Hindlimb muscle (tissue), 1 donor: ENCODE data around the gene VEGFA. TPM values are rescaled to one million over a fixed set of nuclear protein-coding genes. Genes with fewer than 3 reads are reported as not detected.

Experiments
- DNase-seq: peaks from one replicate; pipeline ENCODE4 v3.0.0-alpha.2; 2013
- polyA plus RNA-seq: library from polyadenylated mRNA; unstranded; fragments of 120-200 nt; gene quantifications from one replicate; pipeline ENCODE4 v1.2.1, GENCODE V29; 2013; ENCODE audit not compliant: insufficient read length

VEGFA gene
- polyA plus RNA-seq, 1 donor = 86.4 TPM

DNA sequence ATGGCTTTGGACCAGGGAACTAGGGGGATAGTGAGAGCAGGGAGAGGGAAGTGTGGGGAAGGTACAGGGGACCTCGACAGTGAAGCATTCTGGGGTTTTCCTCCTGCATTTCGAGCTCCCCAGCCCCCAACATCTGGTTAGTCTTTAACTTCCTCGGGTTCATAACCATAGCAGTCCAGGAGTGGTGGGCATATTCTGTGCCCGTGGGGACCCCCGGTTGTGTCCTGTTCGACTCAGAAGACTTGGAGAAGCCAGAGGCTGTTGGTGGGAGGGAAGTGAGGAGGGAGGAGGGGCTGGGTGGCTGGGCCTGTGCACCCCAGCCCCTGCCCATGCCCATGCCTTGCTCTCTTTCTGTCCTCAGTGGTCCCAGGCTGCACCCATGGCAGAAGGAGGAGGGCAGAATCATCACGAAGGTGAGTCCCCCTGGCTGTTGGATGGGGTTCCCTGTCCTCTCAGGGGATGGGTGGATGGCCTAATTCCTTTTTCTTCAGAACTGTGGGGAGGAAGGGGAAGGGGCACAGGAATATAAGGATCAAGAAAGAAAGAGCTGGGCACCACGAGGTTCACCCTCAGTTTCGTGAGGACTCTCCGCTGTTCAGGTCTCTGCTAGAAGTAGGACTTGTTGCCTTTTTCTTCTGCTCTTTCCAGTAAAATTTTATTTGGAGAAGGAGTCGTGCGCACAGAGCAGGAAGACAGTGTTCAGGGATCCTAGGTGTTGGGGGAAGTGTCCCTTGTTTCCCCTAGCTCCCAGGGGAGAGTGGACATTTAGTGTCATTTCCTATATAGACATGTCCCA is 4.2 kb downstream of the VEGFA start:
- DNase-seq = no peak

DNA sequence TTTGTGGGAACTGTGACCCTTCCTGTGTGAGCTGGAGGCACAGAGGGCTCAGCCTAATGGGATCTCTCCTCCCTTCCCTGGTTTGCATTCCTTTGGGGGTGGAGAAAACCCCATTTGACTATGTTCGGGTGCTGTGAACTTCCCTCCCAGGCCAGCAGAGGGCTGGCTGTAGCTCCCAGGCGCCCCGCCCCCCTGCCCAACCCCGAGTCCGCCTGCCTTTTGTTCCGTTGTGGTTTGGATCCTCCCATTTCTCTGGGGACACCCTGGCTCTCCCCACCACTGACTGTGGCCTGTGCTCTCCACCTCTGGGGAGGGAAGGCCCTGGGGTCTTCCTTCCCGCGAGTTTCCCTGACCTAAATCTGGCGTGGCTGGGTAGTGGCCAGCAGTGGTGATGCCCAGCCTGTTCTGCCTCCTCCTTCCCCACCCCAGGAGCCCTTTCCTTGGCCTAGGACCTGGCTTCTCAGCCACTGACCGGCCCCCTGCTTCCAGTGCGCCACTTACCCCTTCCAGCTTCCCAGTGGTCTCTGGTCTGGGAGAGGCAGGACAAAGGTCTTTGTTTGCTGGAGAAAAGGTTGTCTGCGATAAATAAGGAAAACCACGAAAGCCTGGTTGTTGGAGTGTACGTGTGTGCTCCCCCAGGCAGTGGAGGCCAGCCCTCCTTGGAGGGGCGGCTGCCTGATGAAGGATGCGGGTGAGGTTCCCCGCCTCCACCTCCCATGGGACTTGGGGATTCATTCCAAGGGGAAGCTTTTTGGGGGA is 4.9 kb downstream of the VEGFA start:
- DNase-seq = peak; percentile 67

DNA sequence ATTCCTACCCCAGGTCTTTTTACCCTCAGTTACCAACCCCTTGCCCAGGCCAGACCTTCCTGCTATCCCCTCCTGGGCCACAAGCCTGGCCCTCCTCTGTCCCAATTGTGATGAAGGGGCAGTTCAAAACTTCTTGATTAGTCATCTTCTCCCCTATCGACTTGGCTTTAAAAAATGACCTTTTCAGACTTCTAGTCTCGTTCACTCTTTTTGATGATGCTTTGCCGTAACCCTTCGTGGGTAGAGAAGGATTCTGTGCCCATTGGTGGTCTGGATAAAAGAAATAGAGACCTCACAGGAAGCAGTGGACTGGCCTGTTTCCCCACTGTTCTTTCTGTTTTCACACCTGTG is 5.5 kb downstream of the VEGFA start:
- no peak for DNase-seq

DNA sequence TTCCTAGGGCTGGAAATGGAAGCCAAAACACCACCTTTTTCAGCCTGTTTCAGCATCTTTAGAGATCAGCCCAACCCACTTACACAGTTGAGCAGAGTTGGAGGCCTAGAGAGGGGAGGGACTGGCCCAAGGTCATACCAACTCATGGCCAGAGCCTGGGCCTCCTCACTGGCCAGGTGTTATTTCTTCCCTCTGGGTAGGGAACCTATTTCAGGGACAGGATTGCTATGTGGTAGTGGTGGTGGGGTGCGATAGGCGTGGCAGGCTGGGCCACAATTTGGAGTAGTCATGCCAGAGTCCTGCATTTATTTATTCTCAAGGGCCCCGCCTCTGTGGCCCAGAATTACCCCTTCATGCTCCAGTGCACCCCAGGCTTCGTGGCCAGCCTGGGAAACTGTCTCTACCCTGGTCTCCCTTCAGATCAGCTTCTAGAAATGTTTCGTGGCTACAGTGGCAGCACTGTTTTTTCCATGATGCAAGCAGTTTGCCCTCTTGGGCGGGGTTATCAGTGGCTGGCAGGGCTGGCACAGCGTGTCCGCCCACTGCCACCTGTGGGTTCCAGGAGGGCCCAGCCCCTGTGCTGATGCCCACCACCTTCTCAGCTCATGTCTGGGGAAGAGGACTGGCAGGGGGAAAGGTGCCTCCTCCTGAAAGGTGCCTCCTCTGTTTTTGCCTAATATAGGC is 6.2 kb downstream of the VEGFA start:
- no peak for DNase-seq

DNA sequence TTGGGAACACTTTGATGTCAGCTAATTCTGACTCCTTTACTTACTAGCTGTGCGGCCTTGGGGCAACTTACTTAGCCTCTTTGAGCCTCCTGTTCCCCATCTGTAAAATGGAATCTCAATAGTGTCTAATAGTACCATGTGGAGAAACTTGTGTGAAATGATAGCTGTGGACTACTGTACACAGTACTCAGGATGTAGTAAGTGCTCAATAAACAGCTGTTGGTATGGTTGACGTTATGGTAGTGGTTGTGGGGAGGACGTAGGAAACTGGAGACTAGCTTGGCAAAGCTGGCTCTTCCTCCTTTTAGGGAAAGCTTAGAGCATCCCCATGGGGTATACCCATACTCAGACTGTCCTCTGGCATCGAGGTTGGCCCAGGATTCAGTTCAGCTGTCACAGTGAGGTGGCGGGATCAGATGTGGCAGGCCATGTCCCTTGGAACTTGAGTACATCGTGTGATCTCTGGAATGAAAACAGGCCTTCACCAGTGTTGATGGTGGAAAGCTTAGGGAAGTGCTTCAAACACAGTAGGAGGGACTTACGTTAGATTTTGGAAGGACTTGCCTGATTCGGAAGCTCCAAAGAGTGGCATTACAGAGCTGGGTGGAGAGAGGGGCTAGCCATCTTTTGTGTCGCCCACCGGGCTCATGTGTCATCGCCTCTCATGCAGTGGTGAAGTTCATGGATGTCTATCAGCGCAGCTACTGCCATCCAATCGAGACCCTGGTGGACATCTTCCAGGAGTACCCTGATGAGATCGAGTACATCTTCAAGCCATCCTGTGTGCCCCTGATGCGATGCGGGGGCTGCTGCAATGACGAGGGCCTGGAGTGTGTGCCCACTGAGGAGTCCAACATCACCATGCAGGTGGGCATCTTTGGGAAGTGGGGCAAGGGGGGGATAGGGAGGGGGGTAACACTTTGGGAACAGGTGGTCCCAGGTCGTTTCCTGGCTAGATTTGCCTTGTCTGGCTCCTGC is 7.1 kb downstream of the VEGFA start:
- DNase-seq = no peak

DNA sequence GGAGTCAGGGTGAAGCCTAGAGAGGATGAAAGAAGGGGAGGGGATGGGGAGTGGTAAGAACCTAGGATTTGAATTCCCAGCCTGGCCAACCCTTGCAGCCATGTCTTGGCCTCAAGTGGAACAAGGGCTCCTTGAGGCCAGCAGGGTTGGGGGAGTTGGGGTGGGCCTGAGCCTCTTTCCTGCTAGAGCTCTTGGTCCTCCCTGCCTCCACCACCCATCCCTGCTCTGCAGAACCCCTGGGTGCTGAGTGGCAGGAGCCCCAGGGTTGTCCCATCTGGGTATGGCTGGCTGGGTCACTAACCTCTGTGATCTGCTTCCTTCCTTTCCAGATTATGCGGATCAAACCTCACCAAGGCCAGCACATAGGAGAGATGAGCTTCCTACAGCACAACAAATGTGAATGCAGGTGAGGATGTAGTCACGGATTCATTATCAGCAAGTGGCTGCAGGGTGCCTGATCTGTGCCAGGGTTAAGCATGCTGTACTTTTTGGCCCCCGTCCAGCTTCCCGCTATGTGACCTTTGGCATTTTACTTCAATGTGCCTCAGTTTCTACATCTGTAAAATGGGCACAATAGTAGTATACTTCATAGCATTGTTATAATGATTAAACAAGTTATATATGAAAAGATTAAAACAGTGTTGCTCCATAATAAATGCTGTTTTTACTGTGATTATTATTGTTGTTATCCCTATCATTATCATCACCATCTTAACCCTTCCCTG is 8.3 kb downstream of the VEGFA start:
- no peak for DNase-seq

DNA sequence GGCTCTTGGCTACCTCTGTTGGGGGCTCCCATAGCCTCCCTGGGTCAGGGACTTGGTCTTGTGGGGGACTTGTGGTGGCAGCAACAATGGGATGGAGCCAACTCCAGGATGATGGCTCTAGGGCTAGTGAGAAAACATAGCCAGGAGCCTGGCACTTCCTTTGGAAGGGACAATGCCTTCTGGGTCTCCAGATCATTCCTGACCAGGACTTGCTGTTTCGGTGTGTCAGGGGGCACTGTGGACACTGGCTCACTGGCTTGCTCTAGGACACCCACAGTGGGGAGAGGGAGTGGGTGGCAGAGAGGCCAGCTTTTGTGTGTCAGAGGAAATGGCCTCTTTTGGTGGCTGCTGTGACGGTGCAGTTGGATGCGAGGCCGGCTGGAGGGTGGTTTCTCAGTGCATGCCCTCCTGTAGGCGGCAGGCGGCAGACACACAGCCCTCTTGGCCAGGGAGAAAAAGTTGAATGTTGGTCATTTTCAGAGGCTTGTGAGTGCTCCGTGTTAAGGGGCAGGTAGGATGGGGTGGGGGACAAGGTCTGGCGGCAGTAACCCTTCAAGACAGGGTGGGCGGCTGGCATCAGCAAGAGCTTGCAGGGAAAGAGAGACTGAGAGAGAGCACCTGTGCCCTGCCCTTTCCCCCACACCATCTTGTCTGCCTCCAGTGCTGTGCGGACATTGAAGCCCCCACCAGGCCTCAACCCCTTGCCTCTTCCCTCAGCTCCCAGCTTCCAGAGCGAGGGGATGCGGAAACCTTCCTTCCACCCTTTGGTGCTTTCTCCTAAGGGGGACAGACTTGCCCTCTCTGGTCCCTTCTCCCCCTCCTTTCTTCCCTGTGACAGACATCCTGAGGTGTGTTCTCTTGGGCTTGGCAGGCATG is 9.2 kb downstream of the VEGFA start:
- DNase-seq = no peak

DNA sequence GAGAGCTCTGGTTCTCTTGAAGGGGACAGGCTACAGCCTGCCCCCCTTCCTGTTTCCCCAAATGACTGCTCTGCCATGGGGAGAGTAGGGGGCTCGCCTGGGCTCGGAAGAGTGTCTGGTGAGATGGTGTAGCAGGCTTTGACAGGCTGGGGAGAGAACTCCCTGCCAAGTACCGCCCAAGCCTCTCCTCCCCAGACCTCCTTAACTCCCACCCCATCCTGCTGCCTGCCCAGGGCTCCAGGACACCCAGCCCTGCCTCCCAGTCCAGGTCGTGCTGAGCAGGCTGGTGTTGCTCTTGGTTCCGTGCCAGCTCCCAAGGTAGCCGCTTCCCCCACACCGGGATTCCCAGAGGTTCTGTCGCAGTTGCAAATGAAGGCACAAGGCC is 9.8 kb downstream of the VEGFA start:
- no peak for DNase-seq

DNA sequence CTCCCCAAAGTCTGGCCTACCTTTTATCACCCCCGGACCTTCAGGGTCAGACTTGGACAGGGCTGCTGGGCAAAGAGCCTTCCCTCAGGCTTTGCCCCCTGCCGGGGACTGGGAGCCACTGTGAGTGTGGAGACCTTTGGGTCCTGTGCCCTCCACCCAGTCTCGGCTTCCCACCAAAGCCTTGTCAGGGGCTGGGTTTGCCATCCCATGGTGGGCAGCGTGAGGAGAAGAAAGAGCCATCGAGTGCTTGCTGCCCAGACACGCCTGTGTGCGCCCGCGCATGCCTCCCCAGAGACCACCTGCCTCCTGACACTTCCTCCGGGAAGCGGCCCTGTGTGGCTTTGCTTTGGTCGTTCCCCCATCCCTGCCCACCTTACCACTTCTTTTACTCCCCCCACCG is 10.3 kb downstream of the VEGFA start:
- DNase-seq = no peak

DNA sequence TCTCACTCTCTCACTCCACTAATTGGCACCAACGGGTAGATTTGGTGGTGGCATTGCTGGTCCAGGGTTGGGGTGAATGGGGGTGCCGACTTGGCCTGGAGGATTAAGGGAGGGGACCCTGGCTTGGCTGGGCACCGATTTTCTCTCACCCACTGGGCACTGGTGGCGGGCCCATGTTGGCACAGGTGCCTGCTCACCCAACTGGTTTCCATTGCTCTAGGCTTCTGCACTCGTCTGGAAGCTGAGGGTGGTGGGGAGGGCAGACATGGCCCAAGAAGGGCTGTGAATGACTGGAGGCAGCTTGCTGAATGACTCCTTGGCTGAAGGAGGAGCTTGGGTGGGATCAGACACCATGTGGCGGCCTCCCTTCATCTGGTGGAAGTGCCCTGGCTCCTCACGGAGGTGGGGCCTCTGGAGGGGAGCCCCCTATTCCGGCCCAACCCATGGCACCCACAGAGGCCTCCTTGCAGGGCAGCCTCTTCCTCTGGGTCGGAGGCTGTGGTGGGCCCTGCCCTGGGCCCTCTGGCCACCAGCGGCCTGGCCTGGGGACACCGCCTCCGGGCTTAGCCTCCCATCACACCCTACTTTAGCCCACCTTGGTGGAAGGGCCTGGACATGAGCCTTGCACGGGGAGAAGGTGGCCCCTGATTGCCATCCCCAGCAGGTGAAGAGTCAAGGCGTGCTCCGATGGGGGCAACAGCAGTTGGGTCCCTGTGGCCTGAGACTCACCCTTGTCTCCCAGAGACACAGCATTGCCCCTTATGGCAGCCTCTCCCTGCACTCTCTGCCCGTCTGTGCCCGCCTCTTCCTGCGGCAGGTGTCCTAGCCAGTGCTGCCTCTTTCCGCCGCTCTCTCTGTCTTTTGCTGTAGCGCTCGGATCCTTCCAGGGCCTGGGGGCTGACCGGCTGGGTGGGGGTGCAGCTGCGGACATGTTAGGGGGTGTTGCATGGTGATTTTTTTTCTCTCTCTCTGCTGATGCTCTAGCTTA is 11.2 kb downstream of the VEGFA start:
- DNase-seq = no peak

DNA sequence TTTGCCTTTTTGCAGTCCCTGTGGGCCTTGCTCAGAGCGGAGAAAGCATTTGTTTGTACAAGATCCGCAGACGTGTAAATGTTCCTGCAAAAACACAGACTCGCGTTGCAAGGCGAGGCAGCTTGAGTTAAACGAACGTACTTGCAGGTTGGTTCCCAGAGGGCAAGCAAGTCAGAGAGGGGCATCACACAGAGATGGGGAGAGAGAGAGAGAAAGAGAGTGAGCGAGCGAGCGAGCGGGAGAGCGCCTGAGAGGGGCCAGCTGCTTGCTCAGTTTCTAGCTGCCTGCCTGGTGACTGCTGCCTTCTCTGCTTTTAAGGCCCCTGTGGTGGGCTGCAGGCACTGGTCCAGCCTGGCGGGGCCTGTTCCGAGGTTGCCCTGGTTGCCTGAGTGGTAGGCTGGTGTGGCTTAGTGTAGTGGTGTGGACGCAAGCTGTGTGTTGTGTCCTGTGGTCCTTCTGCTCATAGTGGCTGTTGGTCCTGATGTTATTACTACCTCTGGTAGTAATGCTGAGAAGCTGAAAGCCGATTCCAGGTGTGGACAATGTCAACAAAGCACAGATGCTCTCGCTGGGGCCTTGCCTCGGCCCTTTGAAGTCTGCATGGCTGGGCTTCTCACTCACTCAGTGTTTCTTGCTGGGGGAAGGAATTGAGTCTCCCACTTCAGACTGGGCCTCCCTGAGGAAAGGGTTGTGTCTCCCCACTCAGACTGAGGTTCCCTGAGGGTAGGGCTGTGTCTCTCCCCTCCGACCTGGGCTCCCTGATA is 12.1 kb downstream of the VEGFA start:
- no peak for DNase-seq

DNA sequence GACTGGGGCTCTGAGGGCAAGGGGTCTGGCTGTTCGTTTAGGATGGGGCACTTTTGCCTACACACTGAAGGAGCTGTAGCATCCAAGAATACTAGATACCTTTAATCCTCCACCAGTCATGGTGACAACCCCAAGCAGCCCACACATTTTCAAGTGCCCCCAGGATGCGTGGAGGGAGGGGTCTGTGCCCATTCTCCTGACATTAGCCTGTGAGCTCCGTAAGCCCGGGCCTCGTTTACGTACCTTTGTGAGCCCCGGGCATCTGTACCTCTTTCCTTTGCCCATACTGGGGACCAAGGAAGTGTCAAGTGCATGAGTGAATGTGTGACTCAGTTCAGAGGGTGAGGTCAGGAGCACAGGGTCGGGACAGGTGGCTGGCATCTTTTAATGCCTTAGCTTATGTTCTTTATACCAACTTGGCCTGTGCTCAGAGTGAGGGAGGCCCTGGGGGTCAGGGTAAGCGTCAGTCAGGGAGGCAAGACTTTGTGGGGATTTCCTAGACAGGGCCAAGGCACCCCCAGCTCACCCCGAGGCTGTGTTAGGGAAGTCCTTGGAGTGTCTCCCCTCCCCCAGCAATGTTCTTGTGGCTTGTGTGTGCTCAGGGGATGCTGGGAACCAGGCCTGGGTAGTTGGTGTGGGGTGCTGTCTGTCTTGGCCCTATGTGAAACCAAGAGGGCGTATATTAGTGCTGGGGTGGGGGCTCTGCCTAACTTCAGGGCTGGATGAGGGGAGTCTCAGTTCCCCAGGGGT is 12.9 kb downstream of the VEGFA start:
- DNase-seq = no peak

DNA sequence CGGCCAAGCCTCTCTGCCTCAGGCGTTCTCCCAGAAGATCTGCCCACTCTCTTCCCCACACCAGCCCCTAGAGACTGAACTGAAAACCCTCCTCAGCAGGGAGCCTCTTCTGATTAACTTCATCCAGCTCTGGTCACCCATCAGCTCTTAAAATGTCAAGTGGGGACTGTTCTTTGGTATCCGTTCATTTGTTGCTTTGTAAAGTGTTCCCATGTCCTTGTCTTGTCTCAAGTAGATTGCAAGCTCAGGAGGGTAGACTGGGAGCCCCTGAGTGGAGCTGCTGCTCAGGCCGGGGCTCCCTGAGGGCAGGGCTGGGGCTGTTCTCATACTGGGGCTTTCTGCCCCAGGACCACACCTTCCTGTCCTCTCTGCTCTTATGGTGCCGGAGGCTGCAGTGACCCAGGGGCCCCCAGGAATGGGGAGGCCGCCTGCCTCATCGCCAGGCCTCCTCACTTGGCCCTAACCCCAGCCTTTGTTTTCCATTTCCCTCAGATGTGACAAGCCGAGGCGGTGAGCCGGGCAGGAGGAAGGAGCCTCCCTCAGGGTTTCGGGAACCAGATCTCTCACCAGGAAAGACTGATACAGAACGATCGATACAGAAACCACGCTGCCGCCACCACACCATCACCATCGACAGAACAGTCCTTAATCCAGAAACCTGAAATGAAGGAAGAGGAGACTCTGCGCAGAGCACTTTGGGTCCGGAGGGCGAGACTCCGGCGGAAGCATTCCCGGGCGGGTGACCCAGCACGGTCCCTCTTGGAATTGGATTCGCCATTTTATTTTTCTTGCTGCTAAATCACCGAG is 14.2 kb downstream of the VEGFA start:
- DNase-seq = no peak

DNA sequence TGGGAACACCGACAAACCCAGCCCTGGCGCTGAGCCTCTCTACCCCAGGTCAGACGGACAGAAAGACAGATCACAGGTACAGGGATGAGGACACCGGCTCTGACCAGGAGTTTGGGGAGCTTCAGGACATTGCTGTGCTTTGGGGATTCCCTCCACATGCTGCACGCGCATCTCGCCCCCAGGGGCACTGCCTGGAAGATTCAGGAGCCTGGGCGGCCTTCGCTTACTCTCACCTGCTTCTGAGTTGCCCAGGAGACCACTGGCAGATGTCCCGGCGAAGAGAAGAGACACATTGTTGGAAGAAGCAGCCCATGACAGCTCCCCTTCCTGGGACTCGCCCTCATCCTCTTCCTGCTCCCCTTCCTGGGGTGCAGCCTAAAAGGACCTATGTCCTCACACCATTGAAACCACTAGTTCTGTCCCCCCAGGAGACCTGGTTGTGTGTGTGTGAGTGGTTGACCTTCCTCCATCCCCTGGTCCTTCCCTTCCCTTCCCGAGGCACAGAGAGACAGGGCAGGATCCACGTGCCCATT is 15.3 kb downstream of the VEGFA start:
- DNase-seq = no peak

DNA sequence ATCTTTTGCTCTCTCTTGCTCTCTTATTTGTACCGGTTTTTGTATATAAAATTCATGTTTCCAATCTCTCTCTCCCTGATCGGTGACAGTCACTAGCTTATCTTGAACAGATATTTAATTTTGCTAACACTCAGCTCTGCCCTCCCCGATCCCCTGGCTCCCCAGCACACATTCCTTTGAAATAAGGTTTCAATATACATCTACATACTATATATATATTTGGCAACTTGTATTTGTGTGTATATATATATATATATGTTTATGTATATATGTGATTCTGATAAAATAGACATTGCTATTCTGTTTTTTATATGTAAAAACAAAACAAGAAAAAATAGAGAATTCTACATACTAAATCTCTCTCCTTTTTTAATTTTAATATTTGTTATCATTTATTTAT is 15.9 kb downstream of the VEGFA start:
- DNase-seq = no peak

DNA sequence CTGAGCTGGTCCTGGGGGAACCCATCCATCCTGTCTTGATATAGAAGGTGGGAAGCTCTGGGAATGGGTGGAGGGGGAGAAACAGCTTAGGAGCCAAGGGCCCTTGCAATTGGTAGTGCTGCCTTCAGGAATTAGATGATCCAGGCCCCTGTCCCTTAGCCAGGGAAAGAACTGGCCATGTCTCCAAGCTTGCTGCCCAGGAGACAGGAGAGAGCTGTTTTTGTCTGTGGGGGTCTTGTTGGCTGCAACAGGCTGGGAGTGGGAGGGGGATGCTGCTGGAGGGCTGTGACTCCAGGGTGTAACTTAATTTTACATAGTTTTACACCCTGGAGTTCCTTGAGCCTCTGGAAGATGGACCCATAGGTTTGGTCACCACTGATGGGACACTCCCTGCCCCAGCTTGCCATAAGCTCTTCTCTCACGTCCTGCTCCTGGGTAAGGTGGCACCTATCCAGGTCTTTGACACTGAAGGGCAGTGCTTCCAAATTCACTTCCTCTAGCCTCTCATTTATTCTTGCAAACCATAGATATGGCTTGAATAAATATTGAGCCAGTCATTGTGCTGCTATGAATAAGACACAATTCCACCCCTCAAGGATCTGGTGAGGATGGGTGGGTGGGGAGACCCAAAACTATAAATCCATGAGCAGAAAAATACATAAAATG is 16.8 kb downstream of the VEGFA start:
- no peak for DNase-seq
